K562 (cell line): Measurements from ENCODE around the gene PGAP3. TPM values are rescaled to one million over a fixed set of nuclear protein-coding genes. Genes with fewer than 3 reads are reported as not detected.

ENCODE experiments used
- CHD1 ChIP-seq: fragments of 200-600 bp; sonication (generic); IDR thresholded peaks from one replicate; pipeline ENCODE4 v1.6.1; 2012; ENCODE audit warnings: mild to moderate bottlenecking, moderate library complexity, low read length, inconsistent platforms
- GATA2 ChIP-seq: sonication (generic); formaldehyde crosslinking; IDR thresholded peaks from 2 replicates; pipeline ENCODE4 v1.4.0; 2020; ENCODE audit warnings: mild to moderate bottlenecking, missing genetic modification reagents
- HINFP ChIP-seq: fragments of 450-650 bp; conservative IDR thresholded peaks from 2 replicates; pipeline ENCODE4 v1.6.1; 2016; ENCODE audit warnings: missing genetic modification characterization, low read depth, mild to moderate bottlenecking, control low read depth, missing compliant biosample characterization
- HMG20B ChIP-seq: fragments of 250-450 bp; sonication (Bioruptor Pico); IDR thresholded peaks from 2 replicates; pipeline ENCODE4 v1.5.0; 2021; ENCODE audit warnings: mild to moderate bottlenecking
- MITF ChIP-seq: IDR thresholded peaks from 2 replicates; pipeline ENCODE4 v1.6.1; 2014; ENCODE audit warnings: antibody characterized with exemption
- MTA2 ChIP-seq: fragments of 450-650 bp; IDR thresholded peaks from 2 replicates; pipeline ENCODE4 v1.6.1; 2016; ENCODE audit warnings: low read depth
- NCOA6 ChIP-seq: fragments of 450-650 bp; IDR thresholded peaks from 2 replicates; pipeline ENCODE4 v1.6.1; 2017; ENCODE audit warnings: mild to moderate bottlenecking
- NR2C2 ChIP-seq, 2 experiments: fragments of 200-800 bp in 1 of 2; sonication (Bioruptor generic) in 1 of 2; sonication (generic) in 1 of 2; formaldehyde crosslinking in 1 of 2; IDR thresholded peaks; 2 replicates each; pipeline versions ENCODE4 v1.6.1 to v1.8.0; 2016 to 2022; ENCODE audit warnings: mild to moderate bottlenecking in 1 of 2, missing compliant biosample characterization in 1 of 2, missing genetic modification characterization in 1 of 2, missing genetic modification reagents in 1 of 2
- PHB ChIP-seq: fragments of 250-450 bp; sonication (Bioruptor Pico); IDR thresholded peaks from 2 replicates; pipeline ENCODE4 v1.5.0; 2021
- RHOXF2B ChIP-seq: fragments of 250-450 bp; sonication (Bioruptor Pico); conservative IDR thresholded peaks from 2 replicates; pipeline ENCODE4 v1.5.1; 2021
- SNAPC5 ChIP-seq: fragments of 250-450 bp; sonication (Bioruptor Pico); IDR thresholded peaks from 2 replicates; pipeline ENCODE4 v1.8.0; 2021; ENCODE audit warnings: moderate library complexity, mild to moderate bottlenecking, inconsistent platforms
- SNRNP70 ChIP-seq: fragments of 200-400 bp; formaldehyde crosslinking; optimal IDR thresholded peaks from 2 replicates; pipeline ENCODE3; 2017; ENCODE audit warnings: low read depth, low read length
- SOX6 ChIP-seq: fragments of 450-650 bp; IDR thresholded peaks from 2 replicates; pipeline ENCODE4 v1.6.1; 2014; ENCODE audit warnings: mild to moderate bottlenecking
- TAF1 ChIP-seq: IDR thresholded peaks from 2 replicates; pipeline ENCODE4 v1.6.1; 2011; ENCODE audit warnings: mild to moderate bottlenecking, low read length, moderate library complexity; ENCODE audit not compliant: insufficient read depth, control insufficient read depth, severe bottlenecking; ENCODE audit errors: extremely low read depth
- ZNF184 ChIP-seq: sonication (generic); formaldehyde crosslinking; IDR thresholded peaks from 2 replicates; pipeline ENCODE4 v1.5.0; 2020; ENCODE audit warnings: missing genetic modification reagents
- ZNF449 ChIP-seq: fragments of 250-450 bp; sonication (Bioruptor Pico); IDR thresholded peaks from 2 replicates; pipeline ENCODE4 v1.8.0; 2022; ENCODE audit warnings: moderate library complexity, mild to moderate bottlenecking, inconsistent platforms
- polyA plus RNA-seq, 8 experiments: library from polyadenylated mRNA; depleted of rRNA in 4 of 8; stranded (reverse) in 5 of 8; unstranded in 3 of 8; fragments of >200 nt; fragmentation: Nextera tagmentation in 2 of 8; fragmentation: Illumina TruSeq in 1 of 8; extraction: Ambion mirVana in 2 of 8; extraction: Trizol in 1 of 8; gene quantifications; 2 replicates each; pipeline versions ENCODE4 v1.2.1 to v1.2.3, GENCODE V29; 2011 to 2014; ENCODE audit warnings: inconsistent platforms in 1 of 8, missing spikeins in 1 of 8
- total RNA-seq, 7 experiments: library from RNA; depleted of rRNA in 6 of 7; stranded (reverse); fragments of >200 nt in 6 of 7; fragmentation: Illumina TruSeq in 2 of 7; extraction: Trizol in 2 of 7; gene quantifications; 2 replicates each; pipeline versions ENCODE4 v1.2.1 to v1.2.3, GENCODE V29; 2011 to 2021; ENCODE audit warnings: low replicate concordance in 1 of 7
- TF ChIP-seq, protein P1 (sequence below): fragments of 250-450 bp; sonication (Bioruptor Pico); IDR thresholded peaks from 2 replicates; pipeline ENCODE4 v1.8.0; 2021; ENCODE audit warnings: moderate library complexity, mild to moderate bottlenecking, inconsistent platforms
- TF ChIP-seq, protein P2 (sequence below): sonication (generic); formaldehyde crosslinking; IDR thresholded peaks from 2 replicates; pipeline ENCODE4 v1.8.1; 2023; ENCODE audit warnings: mild to moderate bottlenecking, missing genetic modification reagents

The PGAP3 gene
- total and polyA plus RNA-seq, 9 of the 15 experiments (the other 6 are each of a cell fraction or from before 2014, with no cell fraction given) = 0.38 to 9.4 (median 4.5) TPM

GRCh38 chr17:39667945-39668924, 19.6 kb downstream of the PGAP3 start, which contains the start of gene PNMT (continued):
- TF ChIP-seq ZNF449 = 0 out of 2 replicates have a peak, but pooled peaks have one; percentile 4
- no peak for TF ChIP-seq SNRNP70
- TF ChIP-seq RHOXF2B = 0 out of 2 replicates have a peak, but pooled peaks have one; percentile 10
- no peak for TF ChIP-seq MITF
- peak; percentile 20 for TF ChIP-seq TAF1
- no peak for TF ChIP-seq HMG20B (CRISPR knock-in tag)
- TF ChIP-seq MTA2 = no peak
- TF ChIP-seq NR2C2 (CRISPR knock-in tag; IDR thresholded peaks at IDR 0.05) = peak; percentile 73
- TF ChIP-seq NR2C2 (tag; IDR thresholded peaks at IDR 0.05) = peak; percentile 80
- TF ChIP-seq SOX6 = peak; percentile 41; the same call in 1 of the 2 replicates
- TF ChIP-seq NCOA6 = no peak
- no peak for TF ChIP-seq SNAPC5
- TF ChIP-seq, protein P1, sequence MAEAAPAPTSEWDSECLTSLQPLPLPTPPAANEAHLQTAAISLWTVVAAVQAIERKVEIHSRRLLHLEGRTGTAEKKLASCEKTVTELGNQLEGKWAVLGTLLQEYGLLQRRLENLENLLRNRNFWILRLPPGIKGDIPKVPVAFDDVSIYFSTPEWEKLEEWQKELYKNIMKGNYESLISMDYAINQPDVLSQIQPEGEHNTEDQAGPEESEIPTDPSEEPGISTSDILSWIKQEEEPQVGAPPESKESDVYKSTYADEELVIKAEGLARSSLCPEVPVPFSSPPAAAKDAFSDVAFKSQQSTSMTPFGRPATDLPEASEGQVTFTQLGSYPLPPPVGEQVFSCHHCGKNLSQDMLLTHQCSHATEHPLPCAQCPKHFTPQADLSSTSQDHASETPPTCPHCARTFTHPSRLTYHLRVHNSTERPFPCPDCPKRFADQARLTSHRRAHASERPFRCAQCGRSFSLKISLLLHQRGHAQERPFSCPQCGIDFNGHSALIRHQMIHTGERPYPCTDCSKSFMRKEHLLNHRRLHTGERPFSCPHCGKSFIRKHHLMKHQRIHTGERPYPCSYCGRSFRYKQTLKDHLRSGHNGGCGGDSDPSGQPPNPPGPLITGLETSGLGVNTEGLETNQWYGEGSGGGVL = no peak
- no peak for TF ChIP-seq ZNF184
- no peak for TF ChIP-seq PHB
- TF ChIP-seq HINFP = no peak
- TF ChIP-seq CHD1 = peak; percentile 72
- no peak for TF ChIP-seq GATA2 (CRISPR knock-in tag)
- TF ChIP-seq, protein P2, sequence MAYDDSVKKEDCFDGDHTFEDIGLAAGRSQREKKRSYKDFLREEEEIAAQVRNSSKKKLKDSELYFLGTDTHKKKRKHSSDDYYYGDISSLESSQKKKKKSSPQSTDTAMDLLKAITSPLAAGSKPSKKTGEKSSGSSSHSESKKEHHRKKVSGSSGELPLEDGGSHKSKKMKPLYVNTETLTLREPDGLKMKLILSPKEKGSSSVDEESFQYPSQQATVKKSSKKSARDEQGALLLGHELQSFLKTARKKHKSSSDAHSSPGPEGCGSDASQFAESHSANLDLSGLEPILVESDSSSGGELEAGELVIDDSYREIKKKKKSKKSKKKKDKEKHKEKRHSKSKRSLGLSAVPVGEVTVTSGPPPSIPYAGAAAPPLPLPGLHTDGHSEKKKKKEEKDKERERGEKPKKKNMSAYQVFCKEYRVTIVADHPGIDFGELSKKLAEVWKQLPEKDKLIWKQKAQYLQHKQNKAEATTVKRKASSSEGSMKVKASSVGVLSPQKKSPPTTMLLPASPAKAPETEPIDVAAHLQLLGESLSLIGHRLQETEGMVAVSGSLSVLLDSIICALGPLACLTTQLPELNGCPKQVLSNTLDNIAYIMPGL (CRISPR knock-in tag) = peak; percentile 98; the same call in 1 of the 2 replicates
